SK-N-SH (cell line): ENCODE data around the gene GHR. TPM values are rescaled to one million over a fixed set of nuclear protein-coding genes. Genes with fewer than 3 reads are reported as not detected.

Source experiments
- CTCF ChIA-PET: fragments of 300-600, 350-600 bp; formaldehyde crosslinking; extraction: SDS; loops from one replicate; lab custom pipeline; 2021; lab: Yijun Ruan, JAX
- POLR2A ChIA-PET: fragments of 350-600 bp; sonication (Branson Sonifier 250); formaldehyde crosslinking; extraction: SDS; loops from one replicate; lab custom pipeline; 2020; ENCODE audit warnings: antibody characterized with exemption, inconsistent platforms; lab: Yijun Ruan, JAX
- DNase-seq: peaks from one replicate; pipeline ENCODE4 v3.0.0; 2012
- H2AFZ ChIP-seq: fragments of 200-600 bp; sonication (generic); 2 replicates; pipeline ENCODE4 v1.8.1; 2016; ENCODE audit warnings: antibody characterized with exemption, mild to moderate bottlenecking, low read depth
- H3F3A ChIP-seq: fragments of 200-600 bp; sonication (generic); replicated peaks from 2 replicates; pipeline ENCODE3; 2016; ENCODE audit warnings: antibody characterized with exemption, mild to moderate bottlenecking; ENCODE audit not compliant: insufficient read depth
- H3K27ac ChIP-seq, 2 experiments: fragments of 200-500 bp in 1 of 2; fragments of 200-600 bp in 1 of 2; sonication (Bioruptor generic) in 1 of 2; sonication (generic), shearing (Covaris generic) in 1 of 2; 2 replicates each; pipeline versions ENCODE4 v1.5.1 to v1.6.1; 2014 to 2016; ENCODE audit warnings: low read depth in 2 of 2, inconsistent platforms in 1 of 2, low read length in 1 of 2, mild to moderate bottlenecking in 1 of 2, mixed read lengths in 1 of 2
- H3K27me3 ChIP-seq: fragments of 200-600 bp; sonication (generic), shearing (Covaris generic); 2 replicates; pipeline ENCODE4 v1.6.1; 2016; ENCODE audit warnings: mixed run types; ENCODE audit not compliant: insufficient read depth
- H3K36me3 ChIP-seq, 2 experiments: fragments of 200-500 bp in 1 of 2; fragments of 200-600 bp in 1 of 2; sonication (Bioruptor generic) in 1 of 2; sonication (generic) in 1 of 2; replicated peaks in 1 of 2; 2 replicates each; pipeline versions ENCODE3 to v1.5.1; 2014 to 2016; ENCODE audit warnings: low read length in 1 of 2, mild to moderate bottlenecking in 1 of 2; ENCODE audit not compliant: insufficient read depth in 2 of 2, control insufficient read depth in 1 of 2
- H3K4me1 ChIP-seq, 2 experiments: fragments of 200-500 bp in 1 of 2; fragments of 200-600 bp in 1 of 2; sonication (Bioruptor generic) in 1 of 2; sonication (generic), shearing (Covaris generic) in 1 of 2; 2 replicates each; pipeline versions ENCODE4 v1.5.1 to v1.6.1; 2014 to 2016; ENCODE audit warnings: low read depth in 1 of 2, low read length in 1 of 2, mixed run types in 1 of 2; ENCODE audit not compliant: insufficient read depth in 2 of 2, control insufficient read depth in 1 of 2
- H3K4me2 ChIP-seq: fragments of 200-600 bp; sonication (generic), shearing (Covaris generic); 2 replicates; pipeline ENCODE4 v1.6.1; 2017; ENCODE audit warnings: mixed run types
- H3K4me3 ChIP-seq, 2 experiments: fragments of 200-500 bp in 1 of 2; fragments of 200-600 bp in 1 of 2; sonication (Bioruptor generic) in 1 of 2; sonication (generic), shearing (Covaris generic) in 1 of 2; 2 replicates each; pipeline versions ENCODE4 v1.5.1 to v1.8.1; 2014 to 2016; ENCODE audit warnings: low read depth in 2 of 2, inconsistent platforms in 1 of 2, low read length in 1 of 2, mild to moderate bottlenecking in 1 of 2, mixed read lengths in 1 of 2, moderate library complexity in 1 of 2
- H3K79me2 ChIP-seq: fragments of 200-600 bp; sonication (generic); 2 replicates; pipeline ENCODE4 v1.8.1; 2017; ENCODE audit warnings: mild to moderate bottlenecking; ENCODE audit not compliant: insufficient read depth
- H3K9ac ChIP-seq: fragments of 200-600 bp; sonication (generic); 2 replicates; pipeline ENCODE4 v1.6.1; 2017; ENCODE audit warnings: mixed run types
- H3K9me2 ChIP-seq: fragments of 200-600 bp; sonication (generic); 2 replicates; pipeline ENCODE4 v1.6.1; 2017; ENCODE audit warnings: mixed run types
- H3K9me3 ChIP-seq: fragments of 200-600 bp; sonication (generic); 2 replicates; pipeline ENCODE4 v1.6.1; 2017; ENCODE audit warnings: mixed run types, mild to moderate bottlenecking, moderate library complexity
- H4K20me1 ChIP-seq: fragments of 200-600 bp; sonication (generic); 2 replicates; pipeline ENCODE4 v1.6.1; 2017; ENCODE audit warnings: mild to moderate bottlenecking, mixed run types; ENCODE audit not compliant: insufficient read depth
- EP300 ChIP-seq, 2 experiments: IDR thresholded peaks; 2 replicates each; pipeline versions ENCODE4 v1.4.0 to v1.6.1; 2012; ENCODE audit warnings: borderline replicate concordance in 1 of 2, low read depth in 1 of 2, low read length in 1 of 2
- FOSL2 ChIP-seq: IDR thresholded peaks from 2 replicates; pipeline ENCODE4 v1.4.0; 2012; ENCODE audit warnings: low read depth, mild to moderate bottlenecking, moderate library complexity, borderline replicate concordance
- FOXM1 ChIP-seq: IDR thresholded peaks from 2 replicates; pipeline ENCODE4 v1.4.0; 2012; ENCODE audit warnings: low read depth, mild to moderate bottlenecking
- GABPA ChIP-seq: IDR thresholded peaks from 2 replicates; pipeline ENCODE4 v1.4.0; 2012; ENCODE audit warnings: low read depth, mild to moderate bottlenecking
- JUND ChIP-seq: IDR thresholded peaks from 2 replicates; pipeline ENCODE4 v1.4.0; 2012
- NFIC ChIP-seq: IDR thresholded peaks from 2 replicates; pipeline ENCODE4 v1.4.0; 2012; ENCODE audit warnings: borderline replicate concordance
- RAD21 ChIP-seq: IDR thresholded peaks from 2 replicates; pipeline ENCODE4 v1.6.1; 2012; ENCODE audit warnings: mild to moderate bottlenecking, low read length
- RFX5 ChIP-seq: IDR thresholded peaks from 2 replicates; pipeline ENCODE4 v1.6.1; 2012; ENCODE audit warnings: mild to moderate bottlenecking, improper control_type of control experiment, low read length
- RXRA ChIP-seq: IDR thresholded peaks from 2 replicates; pipeline ENCODE4 v1.4.0; 2012; ENCODE audit warnings: low read depth, mild to moderate bottlenecking, borderline replicate concordance
- SIN3A ChIP-seq: IDR thresholded peaks from 2 replicates; pipeline ENCODE4 v1.6.1; 2012; ENCODE audit warnings: low read depth, mild to moderate bottlenecking, low read length, moderate library complexity, borderline replicate concordance
- TAF1 ChIP-seq: IDR thresholded peaks from 2 replicates; pipeline ENCODE4 v1.6.1; 2012; ENCODE audit warnings: low read depth, mild to moderate bottlenecking, low read length, moderate library complexity, borderline replicate concordance
- TCF12 ChIP-seq: IDR thresholded peaks from 2 replicates; pipeline ENCODE4 v1.4.0; 2012
- WGBS: methylation state at CpG from one replicate; pipeline ENCODE4 v1.1.6; 2017; ENCODE audit warnings: low lambda C conversion rate; 5-methylcytosine and 5-hydroxymethylcytosine counted together
- polyA plus RNA-seq, 3 experiments: library from polyadenylated mRNA; depleted of rRNA; stranded (reverse); fragments of >200 nt; gene quantifications; 2 replicates each; pipeline ENCODE4 v1.2.3, GENCODE V29; 2012
- TF ChIP-seq, protein P1 (sequence below): IDR thresholded peaks from 2 replicates; pipeline ENCODE4 v1.6.1; 2012; ENCODE audit warnings: mild to moderate bottlenecking, low read depth, low read length, moderate library complexity
- TF ChIP-seq, protein P2 (sequence below): IDR thresholded peaks from 2 replicates; pipeline ENCODE4; 2012
- TF ChIP-seq, protein P3 (sequence below): IDR thresholded peaks from 2 replicates; pipeline ENCODE4 v1.4.0; 2012; ENCODE audit warnings: low read depth
- TF ChIP-seq, protein P4 (sequence below): IDR thresholded peaks from 2 replicates; pipeline ENCODE4 v1.4.0; 2012; ENCODE audit warnings: low read depth, borderline replicate concordance
- TF ChIP-seq, protein P5 (sequence below): fragments of 200-600 bp; sonication (generic); IDR thresholded peaks from 2 replicates; pipeline ENCODE4 v1.6.1; 2017; ENCODE audit warnings: antibody characterized with exemption, mild to moderate bottlenecking, moderate library complexity

Gene GHR
- polyA plus RNA-seq, 1 of the 3 experiments (the other 2 are of a cell fraction) = 0.03 TPM

DNA sequence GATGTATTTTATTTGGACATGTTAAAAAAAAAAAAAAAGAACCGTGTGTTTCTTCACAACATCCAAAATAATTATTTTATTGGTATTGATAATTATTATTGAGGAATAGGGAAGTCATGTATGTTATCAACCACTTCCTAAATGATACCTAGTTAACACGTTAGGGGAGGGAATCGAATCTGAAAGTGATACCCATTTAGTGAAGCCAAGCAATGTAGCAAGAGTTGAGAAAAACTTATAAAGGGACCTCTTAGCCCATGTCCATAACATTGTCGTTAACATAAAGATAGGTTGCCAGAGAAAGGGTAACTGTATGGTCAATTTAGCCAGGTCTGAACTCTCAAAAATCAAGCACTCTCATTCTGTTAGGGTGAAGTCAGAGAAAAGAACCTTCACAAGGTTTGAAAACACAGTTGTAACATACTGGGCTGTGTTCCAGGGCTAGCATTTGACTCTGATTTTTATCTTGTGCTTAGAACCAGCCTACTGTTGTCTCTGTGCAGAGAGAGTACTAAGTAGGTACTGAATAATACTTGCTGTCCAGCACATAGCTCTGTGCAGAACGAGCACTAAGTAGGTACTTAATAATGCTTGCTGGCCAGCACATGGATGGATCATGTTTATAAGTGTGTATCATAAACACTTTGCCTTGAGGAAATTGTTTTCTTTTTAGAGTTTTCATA lies 60.4 kb downstream of the GHR start:
- Histone ChIP-seq H3K4me3 (no peak overlapping the region), H3K79me2 (no peaks in the 10 kb centered on the region), H3K9ac (no peak overlapping the region), H3K4me1 (no peaks in the 10 kb centered on the region), H3K27me3 (no peaks in the 10 kb centered on the region), H3K27ac (no peak overlapping the region), H3K9me2 (no peaks in the 10 kb centered on the region), H3K4me2 (no peak overlapping the region), H3K36me3 (no peaks in the 10 kb centered on the region), H4K20me1 (no peaks in the 10 kb centered on the region), H3K9me3 (no peaks in the 10 kb centered on the region), H3F3A (no peaks in the 10 kb centered on the region), H2AFZ (no peak overlapping the region)
- ChIA-PET CTCF (no interaction called here), POLR2A (no interaction called here)
- DNase-seq = no peak
- WGBS = 2% methylated on average over 5 of the region's 5 CpGs
- TF ChIP-seq TAF1 = no peak
- no peak for TF ChIP-seq GABPA
- TF ChIP-seq, protein P1, sequence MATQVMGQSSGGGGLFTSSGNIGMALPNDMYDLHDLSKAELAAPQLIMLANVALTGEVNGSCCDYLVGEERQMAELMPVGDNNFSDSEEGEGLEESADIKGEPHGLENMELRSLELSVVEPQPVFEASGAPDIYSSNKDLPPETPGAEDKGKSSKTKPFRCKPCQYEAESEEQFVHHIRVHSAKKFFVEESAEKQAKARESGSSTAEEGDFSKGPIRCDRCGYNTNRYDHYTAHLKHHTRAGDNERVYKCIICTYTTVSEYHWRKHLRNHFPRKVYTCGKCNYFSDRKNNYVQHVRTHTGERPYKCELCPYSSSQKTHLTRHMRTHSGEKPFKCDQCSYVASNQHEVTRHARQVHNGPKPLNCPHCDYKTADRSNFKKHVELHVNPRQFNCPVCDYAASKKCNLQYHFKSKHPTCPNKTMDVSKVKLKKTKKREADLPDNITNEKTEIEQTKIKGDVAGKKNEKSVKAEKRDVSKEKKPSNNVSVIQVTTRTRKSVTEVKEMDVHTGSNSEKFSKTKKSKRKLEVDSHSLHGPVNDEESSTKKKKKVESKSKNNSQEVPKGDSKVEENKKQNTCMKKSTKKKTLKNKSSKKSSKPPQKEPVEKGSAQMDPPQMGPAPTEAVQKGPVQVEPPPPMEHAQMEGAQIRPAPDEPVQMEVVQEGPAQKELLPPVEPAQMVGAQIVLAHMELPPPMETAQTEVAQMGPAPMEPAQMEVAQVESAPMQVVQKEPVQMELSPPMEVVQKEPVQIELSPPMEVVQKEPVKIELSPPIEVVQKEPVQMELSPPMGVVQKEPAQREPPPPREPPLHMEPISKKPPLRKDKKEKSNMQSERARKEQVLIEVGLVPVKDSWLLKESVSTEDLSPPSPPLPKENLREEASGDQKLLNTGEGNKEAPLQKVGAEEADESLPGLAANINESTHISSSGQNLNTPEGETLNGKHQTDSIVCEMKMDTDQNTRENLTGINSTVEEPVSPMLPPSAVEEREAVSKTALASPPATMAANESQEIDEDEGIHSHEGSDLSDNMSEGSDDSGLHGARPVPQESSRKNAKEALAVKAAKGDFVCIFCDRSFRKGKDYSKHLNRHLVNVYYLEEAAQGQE = no peak
- TF ChIP-seq FOSL2 = no peak
- TF ChIP-seq, protein P2, sequence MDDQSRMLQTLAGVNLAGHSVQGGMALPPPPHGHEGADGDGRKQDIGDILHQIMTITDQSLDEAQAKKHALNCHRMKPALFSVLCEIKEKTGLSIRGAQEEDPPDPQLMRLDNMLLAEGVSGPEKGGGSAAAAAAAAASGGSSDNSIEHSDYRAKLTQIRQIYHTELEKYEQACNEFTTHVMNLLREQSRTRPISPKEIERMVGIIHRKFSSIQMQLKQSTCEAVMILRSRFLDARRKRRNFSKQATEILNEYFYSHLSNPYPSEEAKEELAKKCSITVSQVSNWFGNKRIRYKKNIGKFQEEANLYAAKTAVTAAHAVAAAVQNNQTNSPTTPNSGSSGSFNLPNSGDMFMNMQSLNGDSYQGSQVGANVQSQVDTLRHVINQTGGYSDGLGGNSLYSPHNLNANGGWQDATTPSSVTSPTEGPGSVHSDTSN = no peak
- no peak for TF ChIP-seq RFX5
- no peak for TF ChIP-seq RXRA
- TF ChIP-seq, protein P3, sequence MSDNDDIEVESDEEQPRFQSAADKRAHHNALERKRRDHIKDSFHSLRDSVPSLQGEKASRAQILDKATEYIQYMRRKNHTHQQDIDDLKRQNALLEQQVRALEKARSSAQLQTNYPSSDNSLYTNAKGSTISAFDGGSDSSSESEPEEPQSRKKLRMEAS = no peak
- TF ChIP-seq NFIC = no peak
- no peak for TF ChIP-seq EP300 (IDR thresholded peaks at IDR 0.05; ENCODE audit: borderline replicate concordance in 1 of 2, low read depth in 1 of 2, low read length in 1 of 2)
- no peak for TF ChIP-seq FOXM1

DNA sequence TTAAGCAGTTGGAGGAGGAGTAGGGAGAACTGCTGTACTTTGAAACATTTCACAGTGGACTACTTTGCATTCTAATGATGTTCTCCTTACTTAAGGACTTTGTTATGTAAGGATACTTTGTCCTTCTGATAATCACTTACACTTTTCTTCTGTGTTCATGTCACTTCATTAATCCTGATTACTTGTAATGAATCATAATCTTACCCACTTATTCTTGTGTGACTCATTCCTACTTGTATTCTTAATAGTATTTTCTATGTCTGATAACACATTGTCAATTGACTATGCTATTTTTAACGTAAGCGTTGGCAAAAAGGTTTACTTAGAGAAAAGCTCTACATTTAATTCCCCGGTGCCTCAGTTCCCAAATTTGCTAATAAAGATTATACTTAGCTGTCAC lies 63.8 kb downstream of the GHR start:
- ChIA-PET CTCF (interaction anchor here (0.8 kb wide), 1 partner anchor 12 kb away, joined by 3 read pairs; no protein-coding TSS in a partner anchor), POLR2A (no interaction called here)
- TF ChIP-seq, protein P4, sequence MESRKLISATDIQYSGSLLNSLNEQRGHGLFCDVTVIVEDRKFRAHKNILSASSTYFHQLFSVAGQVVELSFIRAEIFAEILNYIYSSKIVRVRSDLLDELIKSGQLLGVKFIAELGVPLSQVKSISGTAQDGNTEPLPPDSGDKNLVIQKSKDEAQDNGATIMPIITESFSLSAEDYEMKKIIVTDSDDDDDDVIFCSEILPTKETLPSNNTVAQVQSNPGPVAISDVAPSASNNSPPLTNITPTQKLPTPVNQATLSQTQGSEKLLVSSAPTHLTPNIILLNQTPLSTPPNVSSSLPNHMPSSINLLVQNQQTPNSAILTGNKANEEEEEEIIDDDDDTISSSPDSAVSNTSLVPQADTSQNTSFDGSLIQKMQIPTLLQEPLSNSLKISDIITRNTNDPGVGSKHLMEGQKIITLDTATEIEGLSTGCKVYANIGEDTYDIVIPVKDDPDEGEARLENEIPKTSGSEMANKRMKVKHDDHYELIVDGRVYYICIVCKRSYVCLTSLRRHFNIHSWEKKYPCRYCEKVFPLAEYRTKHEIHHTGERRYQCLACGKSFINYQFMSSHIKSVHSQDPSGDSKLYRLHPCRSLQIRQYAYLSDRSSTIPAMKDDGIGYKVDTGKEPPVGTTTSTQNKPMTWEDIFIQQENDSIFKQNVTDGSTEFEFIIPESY = no peak
- no peak for TF ChIP-seq TCF12
- no peak for TF ChIP-seq FOXM1
- no peak for TF ChIP-seq RFX5
- TF ChIP-seq, protein P2 = no peak
- TF ChIP-seq, protein P5, sequence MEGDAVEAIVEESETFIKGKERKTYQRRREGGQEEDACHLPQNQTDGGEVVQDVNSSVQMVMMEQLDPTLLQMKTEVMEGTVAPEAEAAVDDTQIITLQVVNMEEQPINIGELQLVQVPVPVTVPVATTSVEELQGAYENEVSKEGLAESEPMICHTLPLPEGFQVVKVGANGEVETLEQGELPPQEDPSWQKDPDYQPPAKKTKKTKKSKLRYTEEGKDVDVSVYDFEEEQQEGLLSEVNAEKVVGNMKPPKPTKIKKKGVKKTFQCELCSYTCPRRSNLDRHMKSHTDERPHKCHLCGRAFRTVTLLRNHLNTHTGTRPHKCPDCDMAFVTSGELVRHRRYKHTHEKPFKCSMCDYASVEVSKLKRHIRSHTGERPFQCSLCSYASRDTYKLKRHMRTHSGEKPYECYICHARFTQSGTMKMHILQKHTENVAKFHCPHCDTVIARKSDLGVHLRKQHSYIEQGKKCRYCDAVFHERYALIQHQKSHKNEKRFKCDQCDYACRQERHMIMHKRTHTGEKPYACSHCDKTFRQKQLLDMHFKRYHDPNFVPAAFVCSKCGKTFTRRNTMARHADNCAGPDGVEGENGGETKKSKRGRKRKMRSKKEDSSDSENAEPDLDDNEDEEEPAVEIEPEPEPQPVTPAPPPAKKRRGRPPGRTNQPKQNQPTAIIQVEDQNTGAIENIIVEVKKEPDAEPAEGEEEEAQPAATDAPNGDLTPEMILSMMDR = no peak
- TF ChIP-seq SIN3A = no peak
- TF ChIP-seq JUND = no peak
- TF ChIP-seq RAD21 = no peak
- no peak for TF ChIP-seq EP300 (IDR thresholded peaks at IDR 0.05; ENCODE audit: borderline replicate concordance in 1 of 2, low read depth in 1 of 2, low read length in 1 of 2)

More for the DNA sequence above, 63.8 kb downstream of the GHR start:
- H3K9me2 ChIP-seq = no peaks in the 10 kb centered on the region
- H3K4me3 ChIP-seq = no peak overlapping the region
- no peak overlapping the region for H3K27ac ChIP-seq
- H4K20me1 ChIP-seq = no peaks in the 10 kb centered on the region
- no peaks in the 10 kb centered on the region for H3K36me3 ChIP-seq
- no peak overlapping the region for H3K4me2 ChIP-seq
- H3K9ac ChIP-seq = no peak overlapping the region
- H3K9me3 ChIP-seq = no peaks in the 10 kb centered on the region
- no peaks in the 10 kb centered on the region for H3K4me1 ChIP-seq
- WGBS = 37% methylated on average over 3 of the region's 3 CpGs
- DNase-seq = no peak
- H3K79me2 ChIP-seq = no peaks in the 10 kb centered on the region
- no peaks in the 10 kb centered on the region for H3K27me3 ChIP-seq
- no peak overlapping the region for H2AFZ ChIP-seq
- H3F3A ChIP-seq = no peaks in the 10 kb centered on the region
